HCT116 (cell line): Measurements from ENCODE around the gene TDP1. TPM values are rescaled to one million over a fixed set of nuclear protein-coding genes. Genes with fewer than 3 reads are reported as not detected.

ENCODE experiments used
- ATAC-seq: fragments of 200-7000 bp; cut with Tn5 transposase; 2 replicates; pipeline ENCODE4 v1.9.1; 2020; ENCODE audit warnings: mild to moderate bottlenecking, moderate library complexity
- BruUV-seq: library from RNA; stranded (reverse); fragments of 400-500 nt; replicated peaks from 2 replicates; lab custom pipeline; 2021; lab: Mats Ljungman, UMichigan
- CTCF ChIA-PET: fragments of 300-600 bp; sonication (Branson Sonifier 250); formaldehyde crosslinking; loops from one replicate; lab custom pipeline; 2021; ENCODE audit warnings: antibody characterized with exemption; lab: Charles Lee
- POLR2A ChIA-PET: fragments of 300-600, 350-600 bp; sonication (Branson Sonifier 250); formaldehyde crosslinking; loops from one replicate; lab custom pipeline; 2021; ENCODE audit warnings: antibody characterized with exemption; lab: Charles Lee
- RAD21 ChIA-PET, 2 experiments: fragments of 300-600 bp; sonication (Branson Sonifier 250); formaldehyde crosslinking; loops; one replicate each; lab custom pipeline; 2023; ENCODE audit warnings: low total read pairs in 2 of 2; ENCODE audit not compliant: uncharacterized antibody in 2 of 2, unreplicated experiment in 2 of 2, low non-redundant PET in 1 of 2; lab: Charles Lee
- DNase-seq: peaks from one replicate; pipeline ENCODE4 v3.0.0-alpha.2; 2010; ENCODE audit warnings: low read depth, low spot score
- H2AFZ ChIP-seq: fragments of 200-600 bp; shearing (Covaris generic), sonication (generic); 2 replicates; pipeline ENCODE4 v1.6.1; 2017; ENCODE audit warnings: low read depth, mixed run types, mixed read lengths, antibody characterized with exemption, low read length; ENCODE audit not compliant: poor library complexity, severe bottlenecking
- H3K27ac ChIP-seq: 2 replicates; pipeline ENCODE4 v1.5.1; 2012; ENCODE audit warnings: low read depth, low read length
- H3K27me3 ChIP-seq: fragments of 200-600 bp; sonication (generic); 2 replicates; pipeline ENCODE4 v1.6.1; 2016; ENCODE audit warnings: mixed run types, low read length, mixed read lengths; ENCODE audit not compliant: insufficient read depth
- H3K36me3 ChIP-seq, 2 experiments: fragments of 200-500 bp in 1 of 2; fragments of 200-600 bp in 1 of 2; sonication (Bioruptor generic) in 1 of 2; sonication (generic) in 1 of 2; 2 replicates each; pipeline versions ENCODE4 v1.5.1 to v1.6.1; 2014 to 2016; ENCODE audit warnings: low read length in 2 of 2, inconsistent platforms in 1 of 2, mixed read lengths in 1 of 2, mixed run types in 1 of 2; ENCODE audit not compliant: insufficient read depth in 2 of 2, control insufficient read depth in 1 of 2
- H3K4me1 ChIP-seq, 2 experiments: fragments of 200-600 bp in 1 of 2; sonication (generic) in 1 of 2; 2 replicates each; pipeline versions ENCODE4 v1.5.1 to v1.6.1; 2012 to 2017; ENCODE audit warnings: low read length in 2 of 2, inconsistent platforms in 1 of 2, mild to moderate bottlenecking in 1 of 2, mixed read lengths in 1 of 2, mixed run types in 1 of 2, moderate library complexity in 1 of 2; ENCODE audit not compliant: insufficient read depth in 2 of 2, control insufficient read depth in 1 of 2
- H3K4me2 ChIP-seq: fragments of 200-600 bp; sonication (generic); 2 replicates; pipeline ENCODE4 v1.6.1; 2017; ENCODE audit warnings: mixed run types, low read length, mixed read lengths
- H3K4me3 ChIP-seq, 2 experiments: fragments of 200-600 bp in 1 of 2; sonication (generic) in 1 of 2; replicated peaks in 1 of 2; 2 replicates each; pipeline ENCODE4 v1.5.1; 2011 to 2016; ENCODE audit warnings: low read length in 2 of 2, control low read depth in 1 of 2, low read depth in 1 of 2, mild to moderate bottlenecking in 1 of 2, mixed read lengths in 1 of 2, mixed run types in 1 of 2
- H3K79me2 ChIP-seq: fragments of 200-600 bp; sonication (generic); 2 replicates; pipeline ENCODE4 v1.6.1; 2017; ENCODE audit warnings: mild to moderate bottlenecking, mixed run types, low read length, moderate library complexity, mixed read lengths; ENCODE audit not compliant: insufficient read depth
- H3K9ac ChIP-seq: fragments of 200-600 bp; sonication (generic); 2 replicates; pipeline ENCODE4 v1.6.1; 2016; ENCODE audit warnings: low read length, mixed read lengths
- H3K9me2 ChIP-seq: fragments of 200-600 bp; sonication (generic), shearing (Covaris generic); 2 replicates; pipeline ENCODE4 v1.6.1; 2017; ENCODE audit warnings: mixed run types, mild to moderate bottlenecking, moderate library complexity; ENCODE audit not compliant: insufficient read depth
- H3K9me3 ChIP-seq, 2 experiments: fragments of 200-500 bp in 1 of 2; fragments of 200-600 bp in 1 of 2; sonication (Bioruptor generic) in 1 of 2; sonication (generic) in 1 of 2; 2 replicates each; pipeline ENCODE4 v1.6.1; 2014 to 2017; ENCODE audit warnings: low read length in 2 of 2, mixed read lengths in 2 of 2, inconsistent platforms in 1 of 2, low read depth in 1 of 2, mild to moderate bottlenecking in 1 of 2, mixed run types in 1 of 2, moderate library complexity in 1 of 2; ENCODE audit not compliant: control insufficient read depth in 1 of 2, insufficient read depth in 1 of 2
- H4K20me1 ChIP-seq: fragments of 200-600 bp; sonication (generic), shearing (Covaris generic); 2 replicates; pipeline ENCODE4 v1.6.1; 2017; ENCODE audit warnings: mixed run types, mild to moderate bottlenecking, moderate library complexity; ENCODE audit not compliant: insufficient read depth
- MAX ChIP-seq: IDR thresholded peaks from 2 replicates; pipeline ENCODE4 v1.6.1; 2012
- POLR2A ChIP-seq: IDR thresholded peaks from 2 replicates; pipeline ENCODE4 v1.7.0; 2011; ENCODE audit warnings: borderline replicate concordance; ENCODE audit not compliant: insufficient read depth, insufficient read length; ENCODE audit errors: extremely low read depth
- POLR2AphosphoS5 ChIP-seq: IDR thresholded peaks from 2 replicates; pipeline ENCODE4 v1.6.1; 2011; ENCODE audit warnings: mild to moderate bottlenecking, low read depth, low read length, moderate library complexity
- RAD21 ChIP-seq: IDR thresholded peaks from 2 replicates; pipeline ENCODE4 v1.6.1; 2012; ENCODE audit warnings: low read depth, mild to moderate bottlenecking
- REST ChIP-seq: IDR thresholded peaks from 2 replicates; pipeline ENCODE4 v1.6.1; 2012; ENCODE audit warnings: low read depth
- SRF ChIP-seq: IDR thresholded peaks from 2 replicates; pipeline ENCODE4 v1.6.1; 2012; ENCODE audit warnings: low read depth
- TCF7L2 ChIP-seq: IDR thresholded peaks from 2 replicates; pipeline ENCODE4 v1.7.0; 2011; ENCODE audit warnings: borderline replicate concordance, inconsistent platforms; ENCODE audit not compliant: insufficient read depth, insufficient read length; ENCODE audit errors: extremely low read depth
- YY1 ChIP-seq: IDR thresholded peaks from 2 replicates; pipeline ENCODE4 v1.6.1; 2011; ENCODE audit warnings: low read length, low read depth, moderate library complexity, mild to moderate bottlenecking; ENCODE audit not compliant: insufficient replicate concordance; ENCODE audit errors: extremely low read depth
- ZFX ChIP-seq: fragments of 450-650 bp; IDR thresholded peaks from 2 replicates; pipeline ENCODE4 v1.6.1; 2017
- ZNF274 ChIP-seq: fragments of 200-500 bp; sonication (Bioruptor generic); IDR thresholded peaks from 2 replicates; pipeline ENCODE4 v1.6.1; 2014; ENCODE audit warnings: mild to moderate bottlenecking, low read depth, low read length, inconsistent platforms
- intact Hi-C: fragments of 100-400 bp; cut with micrococcal nuclease; formaldehyde crosslinking; loops from 2 replicates; pipeline ENCODE4 v1.10.0; 2022
- total RNA-seq: library from RNA; stranded (reverse); gene quantifications from one replicate; pipeline ENCODE4 v1.2.1, GENCODE V29; 2021; ENCODE audit not compliant: unreplicated experiment
- TF ChIP-seq, protein P1 (sequence below): IDR thresholded peaks from 2 replicates; pipeline ENCODE4 v1.6.1; 2011; ENCODE audit warnings: mild to moderate bottlenecking, low read length, moderate library complexity; ENCODE audit not compliant: insufficient replicate concordance; ENCODE audit errors: extremely low read depth

TDP1 gene
- total RNA-seq, 1 experiment from 2014 or later, result 37.1 TPM

GRCh38 chr14:89920056-89920455 is 35.7 kb upstream of the TDP1 start:
- H3K27ac ChIP-seq, result no peak overlapping the region
- no peaks in the 10 kb centered on the region for H3K27me3 ChIP-seq
- H3K79me2 ChIP-seq, result no peaks in the 10 kb centered on the region
- ChIA-PET CTCF (no interaction called here), POLR2A (no interaction called here), RAD21 (no interaction called here)
- no peaks in the 10 kb centered on the region for H3K4me1 ChIP-seq
- H3K4me2 ChIP-seq, result no peak overlapping the region
- no peaks in the 10 kb centered on the region for H3K9me2 ChIP-seq
- no peaks in the 10 kb centered on the region for H3K36me3 ChIP-seq
- no peaks in the 10 kb centered on the region for H4K20me1 ChIP-seq
- H3K9ac ChIP-seq, result no peak overlapping the region
- H3K4me3 ChIP-seq, result no peak overlapping the region
- no TSS peak for BruUV-seq
- intact Hi-C loops, result no loop called here
- DNase-seq (no peak), ATAC-seq (no peak)
- H2AFZ ChIP-seq, result no peak overlapping the region
- TF ChIP-seq POLR2AphosphoS5 (no peak), ZNF274 (no peak), YY1 (no peak), TCF7L2 (no peak), MAX (no peak), POLR2A (no peak), REST (no peak), RAD21 (no peak), ZFX (no peak), SRF (no peak)
- TF ChIP-seq, protein P1, sequence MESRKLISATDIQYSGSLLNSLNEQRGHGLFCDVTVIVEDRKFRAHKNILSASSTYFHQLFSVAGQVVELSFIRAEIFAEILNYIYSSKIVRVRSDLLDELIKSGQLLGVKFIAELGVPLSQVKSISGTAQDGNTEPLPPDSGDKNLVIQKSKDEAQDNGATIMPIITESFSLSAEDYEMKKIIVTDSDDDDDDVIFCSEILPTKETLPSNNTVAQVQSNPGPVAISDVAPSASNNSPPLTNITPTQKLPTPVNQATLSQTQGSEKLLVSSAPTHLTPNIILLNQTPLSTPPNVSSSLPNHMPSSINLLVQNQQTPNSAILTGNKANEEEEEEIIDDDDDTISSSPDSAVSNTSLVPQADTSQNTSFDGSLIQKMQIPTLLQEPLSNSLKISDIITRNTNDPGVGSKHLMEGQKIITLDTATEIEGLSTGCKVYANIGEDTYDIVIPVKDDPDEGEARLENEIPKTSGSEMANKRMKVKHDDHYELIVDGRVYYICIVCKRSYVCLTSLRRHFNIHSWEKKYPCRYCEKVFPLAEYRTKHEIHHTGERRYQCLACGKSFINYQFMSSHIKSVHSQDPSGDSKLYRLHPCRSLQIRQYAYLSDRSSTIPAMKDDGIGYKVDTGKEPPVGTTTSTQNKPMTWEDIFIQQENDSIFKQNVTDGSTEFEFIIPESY, result no peak
- no peaks in the 10 kb centered on the region for H3K9me3 ChIP-seq
